H1 (cell line): Measurements from ENCODE around the gene TSC1. TPM values are rescaled to one million over a fixed set of nuclear protein-coding genes. Genes with fewer than 3 reads are reported as not detected.

ENCODE experiments used
- CTCF ChIA-PET: fragments of 300-600 bp; sonication (Branson Sonifier 250); formaldehyde crosslinking; loops from one replicate; lab custom pipeline; 2021; ENCODE audit not compliant: partially characterized antibody; lab: Charles Lee
- POLR2A ChIA-PET: fragments of 300-600 bp; sonication (Branson Sonifier 250); formaldehyde crosslinking; loops from one replicate; lab custom pipeline; 2021; ENCODE audit warnings: inconsistent platforms; ENCODE audit not compliant: partially characterized antibody; lab: Charles Lee
- DNase-seq, 2 experiments: peaks; one replicate each; pipeline versions ENCODE4 v3.0.0 to v3.0.0-alpha.2; 2010 to 2022; ENCODE audit warnings: low spot score in 2 of 2, low read depth in 1 of 2, mixed read lengths in 1 of 2
- FAIRE-seq: peaks from 2 replicates; lab custom pipeline; 2011; peaks lifted over from hg19 to GRCh38; lab: Jason Lieb, UNC
- H2AFZ ChIP-seq: 2 replicates; pipeline ENCODE4 v1.8.1; 2012; ENCODE audit warnings: low read length, inconsistent platforms
- H2AK5ac ChIP-seq: 2 replicates; pipeline ENCODE4 v1.6.1; 2013; ENCODE audit warnings: low read depth, low read length
- H2BK120ac ChIP-seq: replicated peaks from 2 replicates; pipeline ENCODE3; 2013; ENCODE audit warnings: low read depth, low read length, inconsistent platforms
- H2BK12ac ChIP-seq: 2 replicates; pipeline ENCODE4 v1.6.1; 2013; ENCODE audit warnings: low read depth, low read length
- H2BK15ac ChIP-seq: 2 replicates; pipeline ENCODE4 v1.6.1; 2013; ENCODE audit warnings: low read length
- H2BK20ac ChIP-seq: 2 replicates; pipeline ENCODE4 v1.6.1; 2013; ENCODE audit warnings: low read length
- H2BK5ac ChIP-seq: 2 replicates; pipeline ENCODE4 v1.6.1; 2013; ENCODE audit warnings: low read depth, low read length
- H3K14ac ChIP-seq: 2 replicates; pipeline ENCODE4 v1.6.1; 2013; ENCODE audit warnings: inconsistent platforms; ENCODE audit not compliant: insufficient read length
- H3K18ac ChIP-seq: 2 replicates; pipeline ENCODE4 v1.6.1; 2013; ENCODE audit warnings: low read length; ENCODE audit errors: extremely low read depth
- H3K23ac ChIP-seq: 2 replicates; pipeline ENCODE4 v1.6.1; 2013; ENCODE audit warnings: inconsistent platforms; ENCODE audit not compliant: insufficient read length
- H3K23me2 ChIP-seq: 2 replicates; pipeline ENCODE4 v1.6.1; 2013; ENCODE audit warnings: low read depth, low read length
- H3K27ac ChIP-seq: 2 replicates; pipeline ENCODE4 v1.6.1; 2011; ENCODE audit warnings: low read depth, low read length, inconsistent platforms
- H3K27me3 ChIP-seq, 4 experiments: replicated peaks in 1 of 4; 1 replicate in 1 of 4; 2 replicates in 3 of 4; pipeline versions ENCODE4 v1.6.1 to v1.8.1; 2011 to 2013; ENCODE audit warnings: low read length in 3 of 4, mild to moderate bottlenecking in 3 of 4, inconsistent platforms in 2 of 4, mixed read lengths in 2 of 4, moderate library complexity in 1 of 4; ENCODE audit not compliant: control insufficient read depth in 3 of 4, insufficient read depth in 3 of 4; ENCODE audit errors: extremely low read depth in 1 of 4
- H3K36me3 ChIP-seq, 4 experiments: 2 replicates each; pipeline versions ENCODE4 v1.6.1 to v1.8.1; 2011 to 2013; ENCODE audit warnings: mild to moderate bottlenecking in 4 of 4, low read length in 3 of 4, moderate library complexity in 2 of 4, control low read depth in 1 of 4, inconsistent platforms in 1 of 4; ENCODE audit not compliant: insufficient read depth in 4 of 4, control insufficient read depth in 2 of 4
- H3K4ac ChIP-seq: replicated peaks from 2 replicates; pipeline ENCODE3; 2013; ENCODE audit warnings: low read length, low read depth, mixed read lengths, inconsistent platforms; ENCODE audit not compliant: insufficient read length
- H3K4me1 ChIP-seq, 4 experiments: replicated peaks in 1 of 4; 1 replicate in 1 of 4; 2 replicates in 3 of 4; pipeline versions ENCODE4 v1.6.1 to v1.8.1; 2011 to 2013; ENCODE audit warnings: low read length in 3 of 4, inconsistent platforms in 2 of 4, mixed read lengths in 1 of 4; ENCODE audit not compliant: insufficient read depth in 4 of 4, control insufficient read depth in 3 of 4
- H3K4me2 ChIP-seq, 2 experiments: 2 replicates each; pipeline versions ENCODE4 v1.6.1 to v1.8.1; 2011 to 2013; ENCODE audit warnings: low read depth in 2 of 2, low read length in 2 of 2, control low read depth in 1 of 2, inconsistent platforms in 1 of 2, mild to moderate bottlenecking in 1 of 2; ENCODE audit not compliant: insufficient read depth in 1 of 2
- H3K4me3 ChIP-seq, 4 experiments: fragments of 200-600, 300-600 bp in 1 of 4; sonication (generic), shearing (Covaris generic), sonication (Bioruptor Twin) in 1 of 4; 2 replicates each; pipeline versions ENCODE4 v1.5.1 to v1.8.1; 2011 to 2016; ENCODE audit warnings: low read length in 4 of 4, low read depth in 3 of 4, control low read depth in 2 of 4, inconsistent platforms in 2 of 4, mild to moderate bottlenecking in 2 of 4, mixed read lengths in 1 of 4, moderate library complexity in 1 of 4; ENCODE audit not compliant: insufficient read depth in 2 of 4; ENCODE audit errors: extremely low read depth in 1 of 4
- H3K56ac ChIP-seq: replicated peaks from 2 replicates; pipeline ENCODE3; 2013; ENCODE audit warnings: low read depth, mild to moderate bottlenecking, mixed read lengths, low read length, inconsistent platforms; ENCODE audit not compliant: insufficient read length
- H3K79me1 ChIP-seq: 2 replicates; pipeline ENCODE4 v1.6.1; 2013; ENCODE audit warnings: low read depth, low read length, control low read depth
- H3K79me2 ChIP-seq, 2 experiments: 2 replicates each; pipeline versions ENCODE4 v1.6.1 to v1.8.1; 2012 to 2013; ENCODE audit warnings: low read length in 2 of 2, mild to moderate bottlenecking in 2 of 2, inconsistent platforms in 1 of 2; ENCODE audit not compliant: insufficient read depth in 2 of 2, control insufficient read depth in 1 of 2
- H3K9ac ChIP-seq, 4 experiments: replicated peaks in 1 of 4; 1 replicate in 1 of 4; 2 replicates in 3 of 4; pipeline versions ENCODE4 v1.6.1 to v1.8.1; 2011 to 2013; ENCODE audit warnings: low read depth in 3 of 4, low read length in 3 of 4, control low read depth in 2 of 4, mild to moderate bottlenecking in 2 of 4, moderate library complexity in 2 of 4, inconsistent platforms in 1 of 4; ENCODE audit errors: extremely low read depth in 1 of 4
- H3K9me3 ChIP-seq, 2 experiments: 2 replicates each; pipeline versions ENCODE4 v1.6.1 to v1.8.1; 2012 to 2013; ENCODE audit warnings: mild to moderate bottlenecking in 2 of 2, moderate library complexity in 2 of 2, control low read depth in 1 of 2, inconsistent platforms in 1 of 2, low read depth in 1 of 2, low read length in 1 of 2, mixed read lengths in 1 of 2; ENCODE audit not compliant: insufficient read depth in 2 of 2
- H4K20me1 ChIP-seq, 2 experiments: replicated peaks in 1 of 2; 2 replicates each; pipeline versions ENCODE3 to v1.8.1; 2011 to 2013; ENCODE audit warnings: inconsistent platforms in 2 of 2, low read length in 2 of 2, mild to moderate bottlenecking in 1 of 2; ENCODE audit not compliant: insufficient read depth in 2 of 2, control insufficient read depth in 1 of 2
- H4K5ac ChIP-seq: 2 replicates; pipeline ENCODE4 v1.6.1; 2013; ENCODE audit warnings: low read length, low read depth, mixed read lengths, inconsistent platforms; ENCODE audit not compliant: insufficient read length
- H4K8ac ChIP-seq: 2 replicates; pipeline ENCODE4 v1.8.0; 2013; ENCODE audit warnings: mild to moderate bottlenecking, moderate library complexity, low read length, inconsistent platforms; ENCODE audit not compliant: insufficient read depth; ENCODE audit errors: extremely low read depth
- H4K91ac ChIP-seq: replicated peaks from 2 replicates; pipeline ENCODE3; 2013; ENCODE audit warnings: low read length, mixed read lengths, inconsistent platforms; ENCODE audit not compliant: insufficient read length
- BRCA1 ChIP-seq: IDR thresholded peaks from 2 replicates; pipeline ENCODE4 v1.6.1; 2012; ENCODE audit warnings: low read depth, low read length, improper control_type of control experiment
- CBX8 ChIP-seq: fragments of 300-800, 300-1000 bp; sonication (generic); IDR thresholded peaks from 2 replicates; pipeline ENCODE4 v1.7.1; 2016; ENCODE audit warnings: low read depth, low read length, borderline replicate concordance
- CHD1 ChIP-seq: IDR thresholded peaks from 2 replicates; pipeline ENCODE4 v1.6.1; 2012; ENCODE audit warnings: low read depth, low read length, improper control_type of control experiment
- E2F6 ChIP-seq: IDR thresholded peaks from 2 replicates; pipeline ENCODE4 v1.6.1; 2012; ENCODE audit warnings: inconsistent platforms
- EGR1 ChIP-seq: IDR thresholded peaks from 2 replicates; pipeline ENCODE4 v1.6.1; 2011; ENCODE audit warnings: low read depth, low read length, borderline replicate concordance
- HDAC2 ChIP-seq, 2 experiments: fragments of 300-600 bp in 1 of 2; sonication (generic) in 1 of 2; IDR thresholded peaks; 2 replicates each; pipeline ENCODE4 v1.6.1; 2011 to 2012; ENCODE audit warnings: low read depth in 2 of 2, low read length in 2 of 2, mild to moderate bottlenecking in 2 of 2, moderate library complexity in 2 of 2, borderline replicate concordance in 1 of 2, inconsistent platforms in 1 of 2
- POLR2AphosphoS5 ChIP-seq: IDR thresholded peaks from 2 replicates; pipeline ENCODE4 v1.6.1; 2011; ENCODE audit warnings: low read depth, low read length
- TCF12 ChIP-seq: IDR thresholded peaks from 2 replicates; pipeline ENCODE4 v1.6.1; 2011; ENCODE audit warnings: low read depth, mild to moderate bottlenecking, low read length
- ZNF274 ChIP-seq: IDR thresholded peaks from 2 replicates; pipeline ENCODE4 v1.7.0; 2012; ENCODE audit warnings: low read length, borderline replicate concordance; ENCODE audit errors: extremely low read depth
- WGBS, 2 experiments: shearing (Covaris generic) in 1 of 2; methylation state at CpG; one replicate each; pipeline versions ENCODE4 v1.1.6 to v1.1.7; 2013 to 2015; ENCODE audit warnings: low lambda C conversion rate in 2 of 2, mixed read lengths in 2 of 2, inconsistent platforms in 1 of 2, low coverage in 1 of 2, missing lambda C conversion rate in 1 of 2; ENCODE audit not compliant: insufficient replicate concordance in 2 of 2, insufficient coverage in 1 of 2, insufficient read length in 1 of 2; ENCODE audit errors: extremely low coverage in 1 of 2, missing lambda C conversion rate in 1 of 2; 5-methylcytosine and 5-hydroxymethylcytosine counted together
- polyA plus RNA-seq, 7 experiments: library from polyadenylated mRNA; depleted of rRNA in 3 of 7; stranded (reverse) in 5 of 7; unstranded in 2 of 7; fragments of >200 nt in 5 of 7; fragments of 200-250 nt in 2 of 7; gene quantifications; 1 replicate in 5 of 7; 2 replicates in 1 of 7; 4 replicates in 1 of 7; pipeline versions ENCODE4 v1.2.1 to v1.2.3, GENCODE V29; 2011 to 2013; ENCODE audit warnings: missing spikeins in 2 of 7, mixed read lengths in 2 of 7
- total RNA-seq: library from RNA; stranded (reverse); fragmentation: NEBNext Ultra II Directional; extraction: Animal tissue kit (Norgen Biotek cat#: 25700); gene quantifications from 2 replicates; pipeline ENCODE4 v1.2.1, GENCODE V29; 2021

Gene TSC1
- total and polyA plus RNA-seq, 2 of the 8 experiments (the other 6 are each of a cell fraction or from before 2014, with no cell fraction given), result 37.2 to 46.0 TPM

GRCh38 chr9:132927704-132928103, 16.7 kb downstream of the TSC1 start:
- Histone ChIP-seq H4K8ac (no peak overlapping the region), H3K9me3 (no peaks in the 10 kb centered on the region), H3K36me3 (peaks cover 7 to 47% (median 16%) of the 10 kb centered on the region in 4 experiments; a peak in 7 of 8 replicates), H3K23ac (no peak overlapping the region), H4K91ac (no peak overlapping the region), H3K18ac (no peak overlapping the region), H3K4me3 (no peak overlapping the region), H3K56ac (no peak overlapping the region), H2BK120ac (no peak overlapping the region), H2BK20ac (no peak overlapping the region), H3K9ac (no peak overlapping the region; a peak in 1 of 7 replicates), H3K14ac (no peak overlapping the region), H3K4me1 (no peaks in the 10 kb centered on the region), H4K5ac (no peak overlapping the region), H2AFZ (no peak overlapping the region), H4K20me1 (peaks cover 0 to 2% of the 10 kb centered on the region in 2 experiments), H3K4ac (no peak overlapping the region), H2AK5ac (no peak overlapping the region), H2BK12ac (no peak overlapping the region), H3K23me2 (no peaks in the 10 kb centered on the region), H3K79me2 (no peaks in the 10 kb centered on the region; a peak in 1 of 4 replicates), H3K27ac (no peak overlapping the region), H3K27me3 (no peaks in the 10 kb centered on the region), H3K79me1 (0 out of 2 replicates have a peak, but pooled peaks cover 2% of the 10 kb centered on the region), H2BK15ac (no peak overlapping the region), H3K4me2 (no peak overlapping the region), H2BK5ac (no peak overlapping the region)
- FAIRE-seq (no peak), DNase-seq (no peak)
- ChIA-PET POLR2A (no interaction called here), CTCF (interaction anchor here (1.7 kb wide), 1 partner anchor 25 kb away, joined by 11 read pairs; no protein-coding TSS in a partner anchor)
- no peak for TF ChIP-seq EGR1
- TF ChIP-seq CHD1, result no peak
- no peak for TF ChIP-seq E2F6
- no peak for TF ChIP-seq CBX8
- TF ChIP-seq HDAC2 (IDR thresholded peaks at IDR 0.05; ENCODE audit: borderline replicate concordance in 1 of 2, low read depth in 2 of 2, low read length in 2 of 2), result no peak
- no peak for TF ChIP-seq POLR2AphosphoS5
- TF ChIP-seq BRCA1, result no peak
- no peak for TF ChIP-seq ZNF274
- no peak for TF ChIP-seq TCF12
- WGBS, 2 experiments, result 96% methylated on average over 7 of the region's 7 CpGs; no CpG with 5 or more reads in 1 of the 2 experiments
